DOHH2 (cell line): ENCODE data around the gene RNF224.
A peak's percentile ranks its signal among the peaks of the same experiment; 100 is the strongest.

ENCODE experiments used
- H3F3A ChIP-seq: fragments of 200-600 bp; sonication (generic), shearing (Covaris generic); 2 replicates; pipeline ENCODE4 v1.6.0; 2016; ENCODE audit warnings: antibody characterized with exemption, mild to moderate bottlenecking; ENCODE audit not compliant: control insufficient read depth, insufficient read depth
- H3K27ac ChIP-seq: fragments of 200-600 bp; sonication (generic); 2 replicates; pipeline ENCODE4 v1.5.1; 2014; ENCODE audit warnings: low read depth, mild to moderate bottlenecking, low read length, moderate library complexity
- H3K27me3 ChIP-seq: fragments of 200-600 bp; sonication (generic); 2 replicates; pipeline ENCODE4 v1.6.1; 2014; ENCODE audit warnings: mild to moderate bottlenecking, low read length, mixed read lengths; ENCODE audit not compliant: control insufficient read depth
- H3K36me3 ChIP-seq: fragments of 200-600 bp; sonication (generic); 2 replicates; pipeline ENCODE4 v1.6.1; 2014; ENCODE audit warnings: mild to moderate bottlenecking, low read length, moderate library complexity, mixed read lengths; ENCODE audit not compliant: control insufficient read depth
- H3K4me1 ChIP-seq: fragments of 200-600 bp; sonication (generic); 2 replicates; pipeline ENCODE4 v1.6.1; 2014; ENCODE audit warnings: mild to moderate bottlenecking, low read length, mixed read lengths; ENCODE audit not compliant: control insufficient read depth
- H3K4me2 ChIP-seq: fragments of 200-600 bp; sonication (generic); 2 replicates; pipeline ENCODE4 v1.6.0; 2014; ENCODE audit warnings: mild to moderate bottlenecking, low read length, moderate library complexity
- H3K4me3 ChIP-seq: fragments of 200-600 bp; sonication (generic); 2 replicates; pipeline ENCODE4 v1.5.1; 2014; ENCODE audit warnings: mild to moderate bottlenecking, low read length, mixed read lengths
- H3K79me2 ChIP-seq: fragments of 200-600 bp; sonication (generic); 2 replicates; pipeline ENCODE4 v1.6.1; 2014; ENCODE audit warnings: mild to moderate bottlenecking, low read length, mixed read lengths; ENCODE audit not compliant: control insufficient read depth
- H3K9me2 ChIP-seq: fragments of 200-600 bp; sonication (generic); replicated peaks from 2 replicates; pipeline ENCODE4 v1.6.1; 2014; ENCODE audit warnings: mild to moderate bottlenecking, low read length, mixed read lengths; ENCODE audit not compliant: control insufficient read depth
- H3K9me3 ChIP-seq: fragments of 200-600 bp; sonication (generic); 2 replicates; pipeline ENCODE4 v1.6.1; 2014; ENCODE audit warnings: antibody characterized with exemption, low read length, mixed read lengths; ENCODE audit not compliant: control insufficient read depth, insufficient read depth
- H4K20me1 ChIP-seq: fragments of 200-600 bp; sonication (generic); 2 replicates; pipeline ENCODE4 v1.6.0; 2014; ENCODE audit warnings: low read depth, mild to moderate bottlenecking, antibody characterized with exemption, low read length, moderate library complexity; ENCODE audit not compliant: control insufficient read depth, insufficient read depth
- EZH2phosphoT487 ChIP-seq: fragments of 200-600 bp; sonication (generic); IDR thresholded peaks from 2 replicates; pipeline ENCODE4 v1.6.1; 2017; ENCODE audit warnings: borderline replicate concordance, mild to moderate bottlenecking, antibody characterized with exemption, low read length, moderate library complexity, mixed read lengths
- TF ChIP-seq, protein P1 (sequence below): fragments of 200-600 bp; sonication (generic); IDR thresholded peaks from one replicate; pipeline ENCODE4 v1.5.1; 2014; ENCODE audit warnings: antibody characterized with exemption, mild to moderate bottlenecking, low read depth, low read length; ENCODE audit not compliant: poor library complexity, severe bottlenecking

The RNF224 gene

DNA sequence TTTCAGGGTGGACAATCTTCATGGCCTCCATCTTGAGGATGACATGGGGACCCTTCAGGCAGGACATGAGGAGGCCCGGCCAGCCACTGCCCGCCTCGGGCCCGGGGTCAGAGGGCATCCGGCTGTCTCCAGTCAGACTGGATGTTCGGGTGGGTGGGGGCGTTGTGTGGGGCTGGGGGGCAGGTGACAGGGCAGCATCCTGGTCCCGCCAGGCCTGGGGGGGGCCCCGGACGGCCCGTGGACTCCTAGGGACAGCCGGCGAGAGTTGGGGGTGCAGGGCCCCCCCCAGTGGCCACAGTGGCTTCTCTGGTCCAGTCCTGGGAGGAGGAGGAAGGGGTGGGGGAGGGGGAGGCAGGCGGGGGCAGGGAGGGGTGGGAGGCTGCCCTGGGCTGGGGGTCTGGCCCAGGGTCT, 6.2 kb upstream of the RNF224 start:
- Histone ChIP-seq H3K4me3 (no peak overlapping the region), H3K79me2 (peaks cover 5% of the 10 kb centered on the region), H3K9me3 (no peaks in the 10 kb centered on the region), H4K20me1 (no peaks in the 10 kb centered on the region), H3K27me3 (no peaks in the 10 kb centered on the region), H3K4me2 (no peak overlapping the region), H3K27ac (no peak overlapping the region), H3F3A (peaks cover 6% of the 10 kb centered on the region), H3K9me2 (no peaks in the 10 kb centered on the region), H3K4me1 (peaks cover 27% of the 10 kb centered on the region), H3K36me3 (peaks cover 11% of the 10 kb centered on the region)
- TF ChIP-seq EZH2phosphoT487, result no peak
- TF ChIP-seq, protein P1, sequence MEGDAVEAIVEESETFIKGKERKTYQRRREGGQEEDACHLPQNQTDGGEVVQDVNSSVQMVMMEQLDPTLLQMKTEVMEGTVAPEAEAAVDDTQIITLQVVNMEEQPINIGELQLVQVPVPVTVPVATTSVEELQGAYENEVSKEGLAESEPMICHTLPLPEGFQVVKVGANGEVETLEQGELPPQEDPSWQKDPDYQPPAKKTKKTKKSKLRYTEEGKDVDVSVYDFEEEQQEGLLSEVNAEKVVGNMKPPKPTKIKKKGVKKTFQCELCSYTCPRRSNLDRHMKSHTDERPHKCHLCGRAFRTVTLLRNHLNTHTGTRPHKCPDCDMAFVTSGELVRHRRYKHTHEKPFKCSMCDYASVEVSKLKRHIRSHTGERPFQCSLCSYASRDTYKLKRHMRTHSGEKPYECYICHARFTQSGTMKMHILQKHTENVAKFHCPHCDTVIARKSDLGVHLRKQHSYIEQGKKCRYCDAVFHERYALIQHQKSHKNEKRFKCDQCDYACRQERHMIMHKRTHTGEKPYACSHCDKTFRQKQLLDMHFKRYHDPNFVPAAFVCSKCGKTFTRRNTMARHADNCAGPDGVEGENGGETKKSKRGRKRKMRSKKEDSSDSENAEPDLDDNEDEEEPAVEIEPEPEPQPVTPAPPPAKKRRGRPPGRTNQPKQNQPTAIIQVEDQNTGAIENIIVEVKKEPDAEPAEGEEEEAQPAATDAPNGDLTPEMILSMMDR, result no peak

DNA sequence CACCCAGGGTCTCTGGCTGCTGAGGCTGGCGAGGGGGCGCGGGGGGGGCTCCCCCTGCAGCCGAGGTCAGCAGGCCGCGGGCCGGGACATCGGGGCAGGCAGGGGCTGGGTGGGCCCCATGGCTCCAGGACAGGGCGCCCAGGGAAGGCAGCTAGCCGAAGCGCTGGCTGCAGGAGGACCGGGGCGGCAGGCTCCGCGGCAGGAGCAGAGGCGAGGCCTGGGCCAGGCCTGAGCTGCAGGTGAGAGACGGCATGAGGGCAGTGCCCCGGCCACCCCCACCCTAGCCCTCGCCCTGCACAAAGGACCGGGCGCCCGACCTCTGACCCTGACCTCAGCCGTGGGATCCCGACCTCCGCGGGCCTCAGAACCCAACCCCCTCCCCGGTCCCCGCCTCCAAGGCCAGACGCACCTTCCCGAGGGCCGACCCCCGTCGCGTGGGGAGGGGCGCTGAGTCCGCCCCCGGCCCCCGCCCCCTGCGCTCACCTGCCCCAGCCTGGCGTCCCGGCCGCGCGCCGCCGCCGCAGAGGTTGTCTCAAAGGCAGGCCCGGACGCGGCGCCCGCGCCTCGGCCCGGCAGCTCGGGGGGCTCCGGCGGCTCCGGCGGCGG, 5.7 kb upstream of the RNF224 start:
- Histone ChIP-seq H3K27me3 (no peaks in the 10 kb centered on the region), H4K20me1 (no peaks in the 10 kb centered on the region), H3K4me3 (peak overlapping the region; percentile 65), H3K79me2 (peaks cover 5% of the 10 kb centered on the region), H3F3A (peaks cover 6% of the 10 kb centered on the region), H3K9me3 (no peaks in the 10 kb centered on the region), H3K4me1 (peaks cover 27% of the 10 kb centered on the region), H3K27ac (no peak overlapping the region), H3K36me3 (peaks cover 6% of the 10 kb centered on the region), H3K4me2 (peak overlapping the region; percentile 55), H3K9me2 (no peaks in the 10 kb centered on the region)
- TF ChIP-seq EZH2phosphoT487, result no peak
- TF ChIP-seq, protein P1, result no peak

DNA sequence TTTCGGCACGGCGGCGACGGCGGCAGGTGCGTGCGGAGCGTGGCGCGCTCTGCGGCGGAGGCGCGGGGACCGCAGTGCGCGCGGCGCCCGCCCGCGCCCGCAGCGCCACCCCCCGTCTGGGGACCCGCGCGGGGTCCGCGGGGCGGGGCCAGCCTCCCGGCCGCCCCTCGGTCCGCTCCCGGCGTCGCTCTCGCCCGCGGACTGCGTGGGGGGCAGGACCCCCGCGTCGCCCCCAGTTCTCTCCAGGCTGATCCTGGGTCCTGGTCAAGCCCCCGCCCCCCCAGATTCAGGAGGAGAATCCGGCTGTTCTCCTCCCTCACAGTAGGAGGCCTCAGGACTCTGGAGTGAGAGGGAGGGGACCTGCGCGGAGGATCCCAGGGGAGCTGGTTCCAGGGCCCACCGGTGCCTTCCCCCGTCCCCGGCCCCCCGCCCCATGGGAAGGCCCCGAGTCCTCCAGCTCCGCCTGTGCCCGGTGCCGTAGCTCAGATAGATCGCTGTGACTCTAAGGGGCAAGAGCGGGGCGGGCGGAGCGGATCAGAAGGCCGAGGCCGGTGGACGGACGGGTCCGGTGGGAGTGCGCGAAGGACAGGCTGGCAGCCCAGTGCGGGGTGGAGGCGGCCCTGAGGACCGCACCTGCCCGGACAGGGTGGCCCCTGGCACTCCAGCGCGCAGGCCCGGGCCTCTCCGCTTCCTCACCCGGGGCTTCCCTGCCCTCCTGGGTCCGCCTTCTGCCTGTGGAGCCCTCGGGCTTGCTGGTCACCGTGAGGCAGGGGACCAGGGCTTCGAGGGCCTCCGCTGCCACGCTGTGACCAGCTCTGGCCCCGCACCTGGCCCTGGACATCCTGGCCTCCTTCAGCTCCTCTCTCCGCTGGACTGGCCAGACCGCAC, 4.9 kb upstream of the RNF224 start, which contains the start of gene RNF208:
Gene RNF208 (minus strand): TSS at position 51 of the 888 bp plus-strand sequence. CDS start 1,028 bp downstream, outside the sequence.
- peaks cover 3% of the 10 kb centered on the region; the same call in 1 of the 2 replicates for H3K36me3 ChIP-seq
- no peaks in the 10 kb centered on the region for H4K20me1 ChIP-seq
- peaks cover 5% of the 10 kb centered on the region for H3K79me2 ChIP-seq
- no peaks in the 10 kb centered on the region for H3K27me3 ChIP-seq
- H3K9me2 ChIP-seq, result no peaks in the 10 kb centered on the region
- H3K4me3 ChIP-seq, result peak within 1 kb of the TSS; percentile 99
- H3F3A ChIP-seq, result peaks cover 6% of the 10 kb centered on the region
- no peaks in the 10 kb centered on the region for H3K9me3 ChIP-seq
- no peak for TF ChIP-seq EZH2phosphoT487
- TF ChIP-seq, protein P1, result no peak
- H3K27ac ChIP-seq, result no peak within 1 kb of the TSS
- H3K4me2 ChIP-seq, result peak within 1 kb of the TSS; percentile 99
- H3K4me1 ChIP-seq, result peaks cover 32% of the 10 kb centered on the region
